Measurements from ENCODE around the gene FHAD1. TPM values are rescaled to one million over a fixed set of nuclear protein-coding genes. Genes with fewer than 3 reads are reported as not detected.

The FHAD1 gene
- total and polyA plus RNA-seq, 2 donors, result 0.66 to 0.71 TPM

DNA sequence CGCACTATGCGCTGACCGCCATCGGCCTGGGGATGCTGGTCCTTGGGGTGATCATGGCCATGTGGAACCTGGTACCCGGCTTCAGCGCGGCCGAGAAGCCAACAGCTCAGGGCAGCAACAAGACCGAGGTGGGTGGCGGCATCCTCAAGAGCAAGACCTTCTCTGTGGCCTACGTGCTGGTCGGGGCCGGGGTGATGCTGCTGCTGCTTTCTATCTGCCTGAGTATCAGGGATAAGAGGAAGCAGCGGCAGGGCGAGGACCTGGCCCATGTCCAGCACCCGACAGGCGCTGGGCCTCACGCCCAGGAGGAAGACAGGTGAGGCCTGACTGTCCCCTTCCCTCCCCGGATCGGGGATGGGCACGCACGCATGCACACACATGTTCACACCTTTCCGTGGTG lies 31.9 kb upstream of the FHAD1 start:
- Histone ChIP-seq H3K9me3 (ENCODE audit: control insufficient read depth in 2 of 2, insufficient read depth in 1 of 2, low read length in 1 of 2) (no peaks in the 10 kb centered on the region), H3K4me3 (ENCODE audit: low read length in 2 of 2) (no peak overlapping the region), H3K27ac (ENCODE audit: low read depth in 1 of 2, low read length in 1 of 2) (no peak overlapping the region), H3K4me1 (ENCODE audit: control insufficient read depth in 2 of 2, insufficient read depth in 2 of 2, low read length in 2 of 2) (no peaks in the 10 kb centered on the region), H3K27me3 (ENCODE audit: control insufficient read depth in 2 of 2, insufficient read depth in 1 of 2, low read length in 1 of 2) (no peaks in the 10 kb centered on the region), H3K36me3 (ENCODE audit: control insufficient read depth in 2 of 2, insufficient read depth in 2 of 2, low read length in 1 of 2) (no peaks in the 10 kb centered on the region)
- WGBS, result 96% methylated on average over 23 of the region's 23 CpGs
- no peak for DNase-seq (ENCODE audit: low read depth in 6 of 9, low spot score in 9 of 9)

DNA sequence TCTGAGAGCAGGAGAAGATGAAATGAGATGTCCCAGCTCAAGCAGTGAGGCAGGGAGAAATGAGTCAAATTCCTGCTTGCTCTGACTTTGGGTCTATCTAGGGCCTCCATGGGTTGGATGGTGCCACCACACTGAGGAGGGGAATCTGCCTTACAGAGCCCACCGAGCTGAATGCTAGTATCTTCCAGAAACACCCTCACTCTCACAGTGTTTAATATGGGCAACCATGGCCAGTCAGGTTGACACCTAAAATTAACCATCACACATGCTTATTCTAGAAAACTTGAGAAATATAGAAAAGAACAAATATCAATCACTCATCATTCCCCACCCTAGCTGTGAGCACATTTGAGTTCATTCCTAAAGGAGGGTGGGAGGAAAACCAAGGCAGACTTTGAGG lies 29.4 kb upstream of the FHAD1 start:
- DNase-seq (ENCODE audit: low read depth in 6 of 9, low spot score in 9 of 9), result no peak
- Histone ChIP-seq H3K4me3 (ENCODE audit: low read length in 2 of 2) (no peak overlapping the region), H3K36me3 (ENCODE audit: control insufficient read depth in 2 of 2, insufficient read depth in 2 of 2, low read length in 1 of 2) (no peaks in the 10 kb centered on the region), H3K27ac (ENCODE audit: low read depth in 1 of 2, low read length in 1 of 2) (no peak overlapping the region), H3K9me3 (ENCODE audit: control insufficient read depth in 2 of 2, insufficient read depth in 1 of 2, low read length in 1 of 2) (no peaks in the 10 kb centered on the region), H3K4me1 (ENCODE audit: control insufficient read depth in 2 of 2, insufficient read depth in 2 of 2, low read length in 2 of 2) (no peaks in the 10 kb centered on the region), H3K27me3 (ENCODE audit: control insufficient read depth in 2 of 2, insufficient read depth in 1 of 2, low read length in 1 of 2) (no peaks in the 10 kb centered on the region)
- 95% methylated on average over 1 of the region's 1 CpG for WGBS

DNA sequence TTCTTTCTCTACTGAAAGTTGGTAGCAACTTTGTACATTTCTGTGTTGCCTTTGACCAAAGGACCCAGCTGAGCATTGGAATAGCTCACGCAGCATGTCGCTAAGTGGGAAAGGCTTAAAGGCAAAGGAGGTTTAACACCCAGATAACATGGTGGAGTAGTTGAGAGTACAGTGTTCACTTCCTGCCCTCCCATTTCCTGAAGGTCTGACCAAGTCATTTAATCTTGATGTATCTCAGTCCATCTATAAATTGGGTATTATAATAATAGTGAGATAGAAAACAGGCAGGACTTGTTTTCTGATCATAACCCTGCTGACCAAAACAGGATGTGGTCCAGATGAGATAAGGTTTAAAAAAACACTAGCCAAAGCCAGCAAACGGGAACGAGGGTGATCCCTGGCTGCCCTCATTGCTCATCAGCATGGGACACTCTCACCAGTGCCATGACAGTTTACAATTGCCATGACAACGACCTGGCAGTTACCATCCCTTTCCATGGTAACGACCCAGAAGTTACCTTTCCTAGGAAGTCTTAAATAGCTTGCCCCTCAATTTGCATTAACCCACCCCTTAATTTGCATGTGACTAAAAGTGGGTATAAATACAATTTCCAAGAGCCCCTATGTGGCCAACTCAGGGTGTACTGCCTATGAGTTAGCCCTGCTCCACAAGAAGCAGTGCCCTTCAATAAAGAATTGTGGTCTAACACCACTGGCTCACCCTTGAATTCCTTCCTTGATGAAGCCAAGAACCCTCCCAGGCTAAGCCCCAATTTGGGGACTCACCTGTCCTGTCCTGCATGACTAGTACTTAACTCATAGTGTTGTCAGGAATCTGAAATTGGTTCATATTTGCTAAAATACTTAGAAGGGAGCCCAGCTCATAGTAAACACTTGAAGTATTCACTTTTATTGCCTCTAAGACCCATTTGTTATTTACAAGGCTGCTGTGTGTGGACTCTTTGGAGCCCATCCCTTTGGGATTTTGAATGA lies 28.4 kb upstream of the FHAD1 start:
- Histone ChIP-seq H3K9me3 (ENCODE audit: control insufficient read depth in 2 of 2, insufficient read depth in 1 of 2, low read length in 1 of 2) (no peaks in the 10 kb centered on the region), H3K36me3 (ENCODE audit: control insufficient read depth in 2 of 2, insufficient read depth in 2 of 2, low read length in 1 of 2) (no peaks in the 10 kb centered on the region), H3K27ac (ENCODE audit: low read depth in 1 of 2, low read length in 1 of 2) (peak overlapping the region in 1 of 2 donors; percentile 20), H3K4me1 (ENCODE audit: control insufficient read depth in 2 of 2, insufficient read depth in 2 of 2, low read length in 2 of 2) (no peaks in the 10 kb centered on the region), H3K4me3 (ENCODE audit: low read length in 2 of 2) (no peak overlapping the region), H3K27me3 (ENCODE audit: control insufficient read depth in 2 of 2, insufficient read depth in 1 of 2, low read length in 1 of 2) (no peaks in the 10 kb centered on the region)
- DNase-seq (ENCODE audit: low read depth in 6 of 9, low spot score in 9 of 9), result no peak
- 81% methylated on average over 6 of the region's 6 CpGs for WGBS

DNA sequence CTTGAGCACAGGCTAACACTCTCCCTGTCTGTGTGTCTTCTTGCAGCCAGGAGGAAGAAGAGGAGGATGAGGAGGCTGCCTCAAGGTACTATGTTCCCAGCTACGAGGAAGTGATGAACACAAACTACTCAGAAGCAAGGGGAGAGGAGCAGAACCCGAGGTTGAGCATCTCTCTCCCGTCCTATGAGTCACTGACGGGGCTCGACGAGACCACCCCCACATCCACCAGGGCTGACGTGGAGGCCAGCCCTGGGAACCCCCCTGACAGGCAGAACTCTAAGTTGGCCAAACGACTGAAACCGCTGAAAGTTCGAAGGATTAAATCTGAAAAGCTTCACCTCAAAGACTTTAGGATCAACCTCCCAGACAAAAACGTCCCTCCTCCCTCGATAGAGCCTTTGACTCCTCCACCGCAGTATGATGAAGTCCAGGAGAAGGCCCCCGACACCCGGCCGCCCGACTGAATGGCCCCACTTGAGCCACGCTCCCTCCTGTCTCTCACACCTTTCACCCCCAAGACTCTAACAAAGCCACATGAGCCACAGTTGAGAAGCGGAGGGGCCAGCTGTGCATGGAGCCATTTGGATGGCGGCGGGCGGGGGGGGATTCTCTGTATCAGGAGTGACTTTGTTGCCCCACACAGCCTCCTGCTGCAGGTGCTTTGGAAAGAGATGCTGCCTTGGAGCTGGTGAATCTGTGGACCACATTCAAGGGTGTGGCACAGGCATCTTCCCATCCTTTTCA lies 27.6 kb upstream of the FHAD1 start:
- no peak overlapping the region for H3K27ac ChIP-seq (ENCODE audit: low read depth in 1 of 2, low read length in 1 of 2)
- no peak for DNase-seq (ENCODE audit: low read depth in 6 of 9, low spot score in 9 of 9)
- no peak overlapping the region for H3K4me3 ChIP-seq (ENCODE audit: low read length in 2 of 2)
- no peaks in the 10 kb centered on the region for H3K27me3 ChIP-seq (ENCODE audit: control insufficient read depth in 2 of 2, insufficient read depth in 1 of 2, low read length in 1 of 2)
- H3K4me1 ChIP-seq (ENCODE audit: control insufficient read depth in 2 of 2, insufficient read depth in 2 of 2, low read length in 2 of 2), result no peaks in the 10 kb centered on the region
- H3K36me3 ChIP-seq (ENCODE audit: control insufficient read depth in 2 of 2, insufficient read depth in 2 of 2, low read length in 1 of 2), result no peaks in the 10 kb centered on the region
- H3K9me3 ChIP-seq (ENCODE audit: control insufficient read depth in 2 of 2, insufficient read depth in 1 of 2, low read length in 1 of 2), result no peaks in the 10 kb centered on the region
- 96% methylated on average over 22 of the region's 22 CpGs for WGBS

DNA sequence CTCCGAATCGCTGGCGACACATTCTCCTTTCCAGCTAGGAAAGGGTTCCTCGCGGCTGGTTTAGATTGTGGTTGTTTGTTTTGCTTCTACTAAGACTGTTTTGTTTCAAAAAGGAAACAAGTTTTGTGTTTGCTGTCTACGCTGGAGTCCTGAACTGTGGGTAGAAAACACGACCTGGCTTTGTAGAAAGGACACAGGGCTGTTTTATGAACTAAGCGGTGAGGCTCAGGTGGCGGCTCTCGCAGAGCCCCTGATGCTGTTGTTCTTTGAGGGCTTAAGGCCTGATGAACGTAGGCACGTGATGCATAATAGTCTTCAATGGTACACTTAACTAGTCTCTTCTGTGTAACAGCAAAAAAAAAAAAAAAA lies 27.0 kb upstream of the FHAD1 start:
- Histone ChIP-seq H3K36me3 (ENCODE audit: control insufficient read depth in 2 of 2, insufficient read depth in 2 of 2, low read length in 1 of 2) (no peaks in the 10 kb centered on the region), H3K27ac (ENCODE audit: low read depth in 1 of 2, low read length in 1 of 2) (no peak overlapping the region), H3K9me3 (ENCODE audit: control insufficient read depth in 2 of 2, insufficient read depth in 1 of 2, low read length in 1 of 2) (no peaks in the 10 kb centered on the region), H3K4me3 (ENCODE audit: low read length in 2 of 2) (no peak overlapping the region), H3K27me3 (ENCODE audit: control insufficient read depth in 2 of 2, insufficient read depth in 1 of 2, low read length in 1 of 2) (no peaks in the 10 kb centered on the region), H3K4me1 (ENCODE audit: control insufficient read depth in 2 of 2, insufficient read depth in 2 of 2, low read length in 2 of 2) (no peaks in the 10 kb centered on the region)
- no peak for DNase-seq (ENCODE audit: low read depth in 6 of 9, low spot score in 9 of 9)
- WGBS, result 89% methylated on average over 12 of the region's 12 CpGs

DNA sequence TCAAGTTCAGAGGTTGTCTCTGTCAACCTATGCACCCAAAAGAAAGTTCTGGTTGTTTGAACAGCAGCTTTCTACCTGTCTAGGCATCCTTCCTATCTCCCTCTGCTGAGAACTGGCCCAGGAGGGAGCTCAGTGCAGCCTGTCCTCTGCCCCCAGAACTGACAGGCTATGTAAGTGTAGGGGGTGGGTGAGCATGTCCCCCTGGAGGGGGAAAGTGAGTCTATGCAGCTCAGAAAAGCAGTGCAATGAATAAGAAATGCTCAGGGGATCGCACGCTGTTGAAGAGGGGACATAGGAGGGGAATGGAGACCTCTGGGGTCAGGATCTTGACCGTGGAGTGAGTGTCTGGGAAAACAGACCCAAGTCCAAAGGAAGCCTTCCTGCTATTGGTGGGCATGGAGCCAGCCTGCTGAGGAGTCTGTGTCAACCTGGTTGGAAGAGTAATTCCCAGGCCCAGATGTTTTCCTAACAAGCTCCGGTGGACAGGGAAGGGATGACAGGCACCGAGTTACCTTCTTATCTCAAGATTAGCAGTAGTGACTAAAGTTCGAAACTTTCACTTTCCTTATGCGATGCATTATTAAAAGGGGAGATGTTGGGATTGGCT lies 26.1 kb upstream of the FHAD1 start:
- no peak overlapping the region for H3K27ac ChIP-seq (ENCODE audit: low read depth in 1 of 2, low read length in 1 of 2)
- no peaks in the 10 kb centered on the region for H3K27me3 ChIP-seq (ENCODE audit: control insufficient read depth in 2 of 2, insufficient read depth in 1 of 2, low read length in 1 of 2)
- no peak for DNase-seq (ENCODE audit: low read depth in 6 of 9, low spot score in 9 of 9)
- no peaks in the 10 kb centered on the region for H3K4me1 ChIP-seq (ENCODE audit: control insufficient read depth in 2 of 2, insufficient read depth in 2 of 2, low read length in 2 of 2)
- WGBS, result 95% methylated on average over 7 of the region's 7 CpGs
- no peaks in the 10 kb centered on the region for H3K9me3 ChIP-seq (ENCODE audit: control insufficient read depth in 2 of 2, insufficient read depth in 1 of 2, low read length in 1 of 2)
- no peak overlapping the region for H3K4me3 ChIP-seq (ENCODE audit: low read length in 2 of 2)
- H3K36me3 ChIP-seq (ENCODE audit: control insufficient read depth in 2 of 2, insufficient read depth in 2 of 2, low read length in 1 of 2), result no peaks in the 10 kb centered on the region

DNA sequence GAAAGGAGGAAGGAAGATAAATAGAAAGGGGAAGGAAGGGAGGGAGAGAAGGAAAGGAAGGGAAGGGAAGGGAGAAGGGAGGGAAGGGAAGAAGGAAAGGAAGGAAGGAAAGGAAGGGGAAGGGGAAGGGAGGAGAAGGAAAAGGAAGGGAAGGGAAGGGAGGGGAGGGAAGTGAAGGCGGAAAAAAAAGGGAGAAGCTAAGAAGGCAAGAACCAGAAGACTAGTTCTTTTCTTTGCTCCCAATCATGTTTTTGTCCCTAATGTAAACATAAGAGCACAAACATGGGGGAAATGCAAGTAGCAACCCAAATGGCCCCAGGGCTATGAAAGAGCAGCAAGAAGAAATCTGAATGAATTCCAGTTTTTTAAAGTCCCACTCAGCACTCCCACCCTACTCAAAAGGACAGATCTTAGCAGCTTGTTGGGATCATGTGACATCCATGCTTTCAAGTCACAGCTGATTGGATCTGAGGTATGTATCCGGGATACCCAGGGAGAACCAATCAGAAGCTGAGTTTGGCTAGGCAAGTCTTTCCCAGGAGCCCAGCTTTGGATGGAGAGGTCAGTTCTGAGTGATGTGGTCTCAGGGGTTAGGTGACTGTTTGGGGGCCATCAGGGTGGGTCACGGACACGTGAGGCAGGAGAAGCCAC lies 24.2 kb upstream of the FHAD1 start:
- Histone ChIP-seq H3K9me3 (ENCODE audit: control insufficient read depth in 2 of 2, insufficient read depth in 1 of 2, low read length in 1 of 2) (no peaks in the 10 kb centered on the region), H3K4me1 (ENCODE audit: control insufficient read depth in 2 of 2, insufficient read depth in 2 of 2, low read length in 2 of 2) (no peaks in the 10 kb centered on the region), H3K27ac (ENCODE audit: low read depth in 1 of 2, low read length in 1 of 2) (no peak overlapping the region), H3K27me3 (ENCODE audit: control insufficient read depth in 2 of 2, insufficient read depth in 1 of 2, low read length in 1 of 2) (no peaks in the 10 kb centered on the region), H3K36me3 (ENCODE audit: control insufficient read depth in 2 of 2, insufficient read depth in 2 of 2, low read length in 1 of 2) (no peaks in the 10 kb centered on the region), H3K4me3 (ENCODE audit: low read length in 2 of 2) (no peak overlapping the region)
- WGBS, result 96% methylated on average over 4 of the region's 4 CpGs
- DNase-seq (ENCODE audit: low read depth in 6 of 9, low spot score in 9 of 9), result no peak

DNA sequence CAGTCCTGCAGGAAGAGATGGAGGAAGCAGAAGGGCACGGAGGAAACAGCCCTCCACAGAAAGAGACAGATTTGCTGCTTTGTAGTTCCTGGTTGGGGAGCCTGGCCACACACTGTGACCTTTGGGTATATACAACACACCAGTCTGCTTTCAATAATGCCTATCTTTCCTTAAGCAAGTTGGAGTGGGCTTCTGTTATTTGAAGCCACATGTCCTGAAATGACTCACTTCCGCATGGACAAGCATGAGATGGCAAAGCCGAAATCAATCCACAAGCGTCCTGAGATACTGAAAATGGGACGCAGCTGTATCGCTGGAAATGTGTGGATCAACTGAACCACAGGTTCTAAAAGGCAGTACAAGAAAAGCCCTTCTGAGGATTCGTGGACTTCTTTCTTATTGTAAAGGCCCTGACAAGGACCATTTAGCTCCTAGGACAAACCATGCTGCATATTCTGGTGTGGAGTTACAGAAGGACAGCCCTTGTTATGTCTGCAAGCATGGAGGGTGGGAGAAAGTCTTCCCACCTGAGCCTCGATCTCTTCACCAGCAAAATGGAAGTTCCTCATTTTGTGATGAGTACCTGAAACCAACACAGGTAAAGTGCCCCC lies 22.7 kb upstream of the FHAD1 start:
- H3K27ac ChIP-seq (ENCODE audit: low read depth in 1 of 2, low read length in 1 of 2), result no peak overlapping the region
- 82% methylated on average over 8 of the region's 8 CpGs for WGBS
- no peak for DNase-seq (ENCODE audit: low read depth in 6 of 9, low spot score in 9 of 9)

More for the DNA sequence above, 22.7 kb upstream of the FHAD1 start:
- no peaks in the 10 kb centered on the region for H3K9me3 ChIP-seq (ENCODE audit: control insufficient read depth in 2 of 2, insufficient read depth in 1 of 2, low read length in 1 of 2)
- no peaks in the 10 kb centered on the region for H3K27me3 ChIP-seq (ENCODE audit: control insufficient read depth in 2 of 2, insufficient read depth in 1 of 2, low read length in 1 of 2)
- no peaks in the 10 kb centered on the region for H3K36me3 ChIP-seq (ENCODE audit: control insufficient read depth in 2 of 2, insufficient read depth in 2 of 2, low read length in 1 of 2)
- H3K4me3 ChIP-seq (ENCODE audit: low read length in 2 of 2), result no peak overlapping the region
- no peaks in the 10 kb centered on the region for H3K4me1 ChIP-seq (ENCODE audit: control insufficient read depth in 2 of 2, insufficient read depth in 2 of 2, low read length in 2 of 2)

All from thymus (tissue), 11 donors.